GM10266 (cell line): ENCODE measurements around the gene UTP25.

Experiments
- DNase-seq: peaks from one replicate; pipeline ENCODE4 v3.0.0; 2012; ENCODE audit errors: extremely low spot score
- CTCF ChIP-seq: IDR thresholded peaks from 2 replicates; pipeline ENCODE4 v1.5.1; 2012; ENCODE audit warnings: mild to moderate bottlenecking, low read depth; ENCODE audit not compliant: control insufficient read depth, insufficient read depth; ENCODE audit errors: missing control alignments

UTP25 gene

GRCh38 chr1:209830722-209831121 is 3.0 kb downstream of the UTP25 start:
- TF ChIP-seq CTCF: no peak
- DNase-seq: no peak

- DNase-seq: no peak
- no peak for TF ChIP-seq CTCF
Observed at GRCh38 chr1:209831615-209832014, 3.8 kb downstream of the UTP25 start.

- DNase-seq: no peak
- no peak for TF ChIP-seq CTCF
Observed at GRCh38 chr1:209835782-209836298, 8.1 kb downstream of the UTP25 start.

- TF ChIP-seq CTCF: no peak
- no peak for DNase-seq
Observed at GRCh38 chr1:209837671-209838070, 9.9 kb downstream of the UTP25 start.

GRCh38 chr1:209838537-209838936 is 10.8 kb downstream of the UTP25 start:
- no peak for DNase-seq
- TF ChIP-seq CTCF: no peak

GRCh38 chr1:209839875-209840546 is 12.2 kb downstream of the UTP25 start:
- DNase-seq: no peak
- no peak for TF ChIP-seq CTCF

- DNase-seq: no peak
- TF ChIP-seq CTCF: no peak
Observed at GRCh38 chr1:209840611-209841010, 12.8 kb downstream of the UTP25 start.
